ENCODE measurements around the gene PRKAG2.

PRKAG2 gene

GRCh38 chr7:151710646-151711434, 166.1 kb downstream of the PRKAG2 start:
- Histone ChIP-seq H3K27ac (ENCODE audit: low read depth, low read length) (no peak overlapping the region), H3K9me3 (ENCODE audit: control insufficient read depth, insufficient read depth, low read length) (peaks cover 3% of the 10 kb centered on the region; the same call in 1 of the 2 replicates), H3K4me2 (ENCODE audit: low read length) (no peak overlapping the region), H3K4me3 (ENCODE audit: low read length) (no peak overlapping the region), H3K27me3 (ENCODE audit: control insufficient read depth, low read length) (peaks cover 6% of the 10 kb centered on the region), H3K4me1 (ENCODE audit: control insufficient read depth, low read length) (peaks cover under 1% of the 10 kb centered on the region; the same call in 1 of the 2 replicates), H3F3A (ENCODE audit: control insufficient read depth, insufficient read depth) (no peaks in the 10 kb centered on the region), H4K20me1 (ENCODE audit: control insufficient read depth, insufficient read depth, low read depth, low read length) (no peaks in the 10 kb centered on the region), H3K9me2 (replicated peaks; ENCODE audit: control insufficient read depth, low read length) (no peaks in the 10 kb centered on the region), H3K79me2 (ENCODE audit: control insufficient read depth, low read length) (no peaks in the 10 kb centered on the region), H3K36me3 (ENCODE audit: control insufficient read depth, low read length) (no peaks in the 10 kb centered on the region)
- TF ChIP-seq EZH2phosphoT487 (IDR thresholded peaks at IDR 0.05; ENCODE audit: borderline replicate concordance, low read length) = no peak
- TF ChIP-seq CTCF (IDR thresholded peaks at IDR 0.05; ENCODE audit: low read depth, low read length, poor library complexity, severe bottlenecking) = no peak

GRCh38 chr7:151710121-151710640, 166.7 kb downstream of the PRKAG2 start:
- no peak overlapping the region for H3K27ac ChIP-seq (ENCODE audit: low read depth, low read length)
- no peaks in the 10 kb centered on the region for H3K9me2 ChIP-seq (replicated peaks; ENCODE audit: control insufficient read depth, low read length)
- H3K27me3 ChIP-seq (ENCODE audit: control insufficient read depth, low read length) = peaks cover 12% of the 10 kb centered on the region
- peaks cover 3% of the 10 kb centered on the region; the same call in 1 of the 2 replicates for H3K4me1 ChIP-seq (ENCODE audit: control insufficient read depth, low read length)
- no peaks in the 10 kb centered on the region for H4K20me1 ChIP-seq (ENCODE audit: control insufficient read depth, insufficient read depth, low read depth, low read length)
- no peaks in the 10 kb centered on the region for H3K79me2 ChIP-seq (ENCODE audit: control insufficient read depth, low read length)
- TF ChIP-seq EZH2phosphoT487 (IDR thresholded peaks at IDR 0.05; ENCODE audit: borderline replicate concordance, low read length) = no peak
- TF ChIP-seq CTCF (IDR thresholded peaks at IDR 0.05; ENCODE audit: low read depth, low read length, poor library complexity, severe bottlenecking) = no peak
- H3F3A ChIP-seq (ENCODE audit: control insufficient read depth, insufficient read depth) = no peaks in the 10 kb centered on the region
- no peaks in the 10 kb centered on the region for H3K36me3 ChIP-seq (ENCODE audit: control insufficient read depth, low read length)
- H3K4me3 ChIP-seq (ENCODE audit: low read length) = no peak overlapping the region
- peaks cover 3% of the 10 kb centered on the region; the same call in 1 of the 2 replicates for H3K9me3 ChIP-seq (ENCODE audit: control insufficient read depth, insufficient read depth, low read length)
- H3K4me2 ChIP-seq (ENCODE audit: low read length) = no peak overlapping the region

GRCh38 chr7:151709141-151710038, 167.5 kb downstream of the PRKAG2 start:
- H3K4me1 ChIP-seq (ENCODE audit: control insufficient read depth, low read length) = peaks cover 3% of the 10 kb centered on the region; the same call in 1 of the 2 replicates
- TF ChIP-seq CTCF (IDR thresholded peaks at IDR 0.05; ENCODE audit: low read depth, low read length, poor library complexity, severe bottlenecking) (no peak), EZH2phosphoT487 (IDR thresholded peaks at IDR 0.05; ENCODE audit: borderline replicate concordance, low read length) (no peak)
- no peaks in the 10 kb centered on the region for H3K36me3 ChIP-seq (ENCODE audit: control insufficient read depth, low read length)

More at GRCh38 chr7:151709141-151710038, 167.5 kb downstream of the PRKAG2 start:
- H3K9me2 ChIP-seq (replicated peaks; ENCODE audit: control insufficient read depth, low read length) = no peaks in the 10 kb centered on the region
- H3K4me2 ChIP-seq (ENCODE audit: low read length) = no peak overlapping the region
- H3K9me3 ChIP-seq (ENCODE audit: control insufficient read depth, insufficient read depth, low read length) = peaks cover 3% of the 10 kb centered on the region; the same call in 1 of the 2 replicates
- no peaks in the 10 kb centered on the region for H4K20me1 ChIP-seq (ENCODE audit: control insufficient read depth, insufficient read depth, low read depth, low read length)
- H3K79me2 ChIP-seq (ENCODE audit: control insufficient read depth, low read length) = no peaks in the 10 kb centered on the region
- H3K27ac ChIP-seq (ENCODE audit: low read depth, low read length) = no peak overlapping the region
- H3F3A ChIP-seq (ENCODE audit: control insufficient read depth, insufficient read depth) = no peaks in the 10 kb centered on the region
- no peak overlapping the region for H3K4me3 ChIP-seq (ENCODE audit: low read length)
- peaks cover 12% of the 10 kb centered on the region for H3K27me3 ChIP-seq (ENCODE audit: control insufficient read depth, low read length)

All from DOHH2 (cell line).